Right kidney (tissue), 9 donors: Measurements from ENCODE around the gene FAU.
"Not testable (repeated sequence)": the region's sequence is repeated elsewhere in the genome, so short reads cannot be mapped to it uniquely, and the experiment has no call there.

ENCODE experiments used
- DNase-seq: peaks from one replicate; pipeline ENCODE4 v3.0.0-alpha.2; 2016
- long read RNA-seq, 8 donors: transcript quantifications; one replicate each; lab custom pipeline, GENCODE V29; 2026

FAU gene
- long read RNA-seq, donor 1, transcript FAU-207 (5 exons, 847 nt) = major isoform, 1,026 of 1,352 reads
- long read RNA-seq, donor 1, transcript FAU-208 (1 exons, 1,484 nt) = minor isoform, 30 of 1,352 reads
- long read RNA-seq, donor 1, transcript FAU-202 (3 exons, 533 nt) = minor isoform, 15 of 1,352 reads
- long read RNA-seq, donor 1, transcript FAU-209 (4 exons, 697 nt) = minor isoform, 60 of 1,352 reads
- long read RNA-seq, donor 1, partial matches to known transcripts = 99 of 1,352 reads
- long read RNA-seq, donor 1, other reads (novel, unspliced or antisense) = 120 of 1,352 reads
- long read RNA-seq, donor 2, transcript FAU-209 (4 exons, 697 nt) = minor isoform, 51 of 825 reads
- long read RNA-seq, donor 2, transcript FAU-202 (3 exons, 533 nt) = minor isoform, 5 of 825 reads
- long read RNA-seq, donor 2, transcript FAU-207 (5 exons, 847 nt) = major isoform, 598 of 825 reads
- long read RNA-seq, donor 2, transcript FAU-208 (1 exons, 1,484 nt) = minor isoform, 30 of 825 reads
- long read RNA-seq, donor 2, partial matches to known transcripts = 67 of 825 reads
- long read RNA-seq, donor 2, other reads (novel, unspliced or antisense) = 72 of 825 reads
- long read RNA-seq, donor 3, transcript FAU-202 (3 exons, 533 nt) = minor isoform, 7 of 412 reads
- long read RNA-seq, donor 3, transcript FAU-207 (5 exons, 847 nt) = major isoform, 296 of 412 reads
- long read RNA-seq, donor 3, transcript FAU-209 (4 exons, 697 nt) = minor isoform, 28 of 412 reads
- long read RNA-seq, donor 3, transcript FAU-208 (1 exons, 1,484 nt) = minor isoform, 14 of 412 reads
- long read RNA-seq, donor 3, partial matches to known transcripts = 40 of 412 reads
- long read RNA-seq, donor 3, other reads (novel, unspliced or antisense) = 26 of 412 reads
- long read RNA-seq, donor 4, transcript FAU-202 (3 exons, 533 nt) = minor isoform, 5 of 668 reads
- long read RNA-seq, donor 4, transcript FAU-208 (1 exons, 1,484 nt) = minor isoform, 13 of 668 reads
- long read RNA-seq, donor 4, transcript FAU-207 (5 exons, 847 nt) = major isoform, 490 of 668 reads
- long read RNA-seq, donor 4, transcript FAU-209 (4 exons, 697 nt) = minor isoform, 39 of 668 reads
- long read RNA-seq, donor 4, partial matches to known transcripts = 53 of 668 reads
- long read RNA-seq, donor 4, other reads (novel, unspliced or antisense) = 66 of 668 reads
- long read RNA-seq, donor 5, transcript FAU-207 (5 exons, 847 nt) = major isoform, 665 of 874 reads
- long read RNA-seq, donor 5, transcript FAU-209 (4 exons, 697 nt) = minor isoform, 44 of 874 reads
- long read RNA-seq, donor 5, transcript FAU-208 (1 exons, 1,484 nt) = minor isoform, 18 of 874 reads
- long read RNA-seq, donor 5, transcript FAU-202 (3 exons, 533 nt) = minor isoform, 9 of 874 reads
- long read RNA-seq, donor 5, partial matches to known transcripts = 61 of 874 reads
- long read RNA-seq, donor 5, other reads (novel, unspliced or antisense) = 74 of 874 reads
- long read RNA-seq, donor 6, transcript FAU-207 (5 exons, 847 nt) = major isoform, 527 of 781 reads
- long read RNA-seq, donor 6, transcript FAU-209 (4 exons, 697 nt) = minor isoform, 56 of 781 reads
- long read RNA-seq, donor 6, transcript FAU-202 (3 exons, 533 nt) = minor isoform, 6 of 781 reads
- long read RNA-seq, donor 6, transcript FAU-208 (1 exons, 1,484 nt) = minor isoform, 32 of 781 reads
- long read RNA-seq, donor 6, partial matches to known transcripts = 100 of 781 reads
- long read RNA-seq, donor 6, other reads (novel, unspliced or antisense) = 58 of 781 reads
- long read RNA-seq, donor 7, transcript FAU-209 (4 exons, 697 nt) = minor isoform, 73 of 1,218 reads
- long read RNA-seq, donor 7, transcript FAU-202 (3 exons, 533 nt) = minor isoform, 15 of 1,218 reads
- long read RNA-seq, donor 7, transcript FAU-208 (1 exons, 1,484 nt) = minor isoform, 51 of 1,218 reads
- long read RNA-seq, donor 7, transcript FAU-207 (5 exons, 847 nt) = major isoform, 854 of 1,218 reads
- long read RNA-seq, donor 7, partial matches to known transcripts = 115 of 1,218 reads
- long read RNA-seq, donor 7, other reads (novel, unspliced or antisense) = 109 of 1,218 reads
- long read RNA-seq, donor 8, transcript FAU-207 (5 exons, 847 nt) = major isoform, 503 of 655 reads
- long read RNA-seq, donor 8, transcript FAU-208 (1 exons, 1,484 nt) = minor isoform, 8 of 655 reads
- long read RNA-seq, donor 8, transcript FAU-209 (4 exons, 697 nt) = minor isoform, 43 of 655 reads
- long read RNA-seq, donor 8, partial matches to known transcripts = 62 of 655 reads
- long read RNA-seq, donor 8, other reads (novel, unspliced or antisense) = 37 of 655 reads

DNA sequence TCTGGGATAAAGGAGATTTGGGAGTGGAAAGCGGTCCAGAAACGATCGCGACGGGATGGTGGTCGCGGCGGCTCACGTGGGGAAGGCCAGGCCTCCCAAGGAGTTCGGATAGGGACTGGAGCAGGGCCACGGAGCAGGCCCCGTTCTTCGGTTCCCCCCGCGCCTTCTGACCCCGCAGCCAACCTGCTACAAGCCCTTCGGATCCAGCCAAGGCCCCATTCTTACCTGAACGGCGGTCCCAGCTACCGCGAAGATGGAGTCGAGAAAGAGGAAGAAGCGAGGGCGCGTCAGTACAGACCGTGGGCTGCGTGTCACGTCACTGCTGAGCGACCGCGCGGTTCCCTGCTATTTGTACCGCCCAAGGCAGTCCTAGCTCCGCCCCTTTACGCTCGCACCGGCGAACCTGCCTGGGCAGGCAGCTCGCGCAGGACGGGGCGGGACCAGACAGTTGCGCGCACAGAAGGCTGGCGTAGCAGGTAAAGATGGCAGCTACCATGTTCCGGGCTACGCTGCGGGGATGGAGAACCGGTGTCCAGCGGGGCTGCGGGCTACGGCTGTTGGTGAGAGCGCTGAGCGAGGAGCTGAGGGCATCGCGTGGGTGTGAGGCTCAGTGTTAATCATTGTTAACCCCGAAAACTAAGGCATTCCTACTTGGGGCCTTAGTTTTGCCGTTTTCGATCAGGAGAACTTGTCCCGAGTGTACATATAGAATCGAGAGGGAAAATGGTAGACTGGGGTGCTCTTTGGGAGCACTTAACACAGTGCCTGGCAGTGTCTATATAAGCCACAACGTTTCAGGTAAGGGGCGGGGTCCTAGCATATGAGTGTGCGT is at the start of gene FAU, which contains the start of gene MRPL49:
TSS of gene FAU (minus strand) at position 270 of the 832 bp plus-strand sequence. CDS start 321 bp downstream, outside the sequence.
TSS of gene MRPL49 (plus strand) at position 457 of the 832 bp plus-strand sequence. CDS start at position 483, 26 bp downstream.
- peak; percentile 88 for DNase-seq

GRCh38 chr11:65170058-65170534 is 48.2 kb upstream of the FAU start, which contains the start of gene SPDYC:
Gene SPDYC (plus strand): TSS chr11:65170233. CDS start chr11:65171358, 1,125 bp downstream.
- no peak for DNase-seq

DNA sequence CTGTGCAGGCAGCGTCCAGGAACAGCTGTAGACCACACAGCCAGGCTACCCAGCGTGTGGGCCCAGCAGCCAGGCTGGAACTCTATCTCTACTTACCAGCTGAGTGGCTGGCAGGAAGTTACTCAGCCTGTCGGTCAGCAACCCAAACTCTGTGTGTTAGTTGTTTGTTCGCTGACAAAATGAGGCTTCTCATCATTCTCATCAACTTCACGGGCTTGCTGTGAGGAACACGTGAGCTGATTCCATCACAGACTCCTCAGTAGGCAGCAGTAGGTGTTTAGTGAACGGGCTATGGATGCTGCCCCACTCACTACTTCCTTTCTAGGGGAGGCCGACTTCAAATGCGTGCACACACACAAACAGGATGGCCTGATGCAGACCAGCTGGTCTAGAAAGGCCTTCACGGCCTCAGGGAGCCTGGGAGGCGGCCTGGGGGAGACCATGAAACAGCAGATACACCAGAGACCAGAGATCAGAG is 47.3 kb upstream of the FAU start:
- DNase-seq = no peak

DNA sequence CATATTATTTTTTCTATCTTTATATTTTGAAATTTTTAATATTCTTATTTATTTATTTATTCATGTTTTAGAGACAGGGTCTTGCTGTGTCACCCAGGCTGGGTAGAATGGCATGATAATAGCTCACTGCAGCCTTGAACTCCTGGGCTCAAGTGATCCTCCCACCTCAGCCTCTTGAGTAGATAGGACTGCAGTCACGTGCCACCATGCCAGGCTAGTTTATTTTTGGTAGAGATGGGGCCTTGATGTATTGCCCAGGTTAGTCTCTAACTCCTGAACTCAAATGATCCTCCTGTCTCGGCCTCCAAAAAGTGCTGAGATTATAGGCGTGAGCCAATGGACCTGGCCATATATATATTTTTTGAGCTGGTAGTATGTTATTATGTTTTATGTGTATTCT is 45.7 kb upstream of the FAU start:
- DNase-seq = no peak

DNA sequence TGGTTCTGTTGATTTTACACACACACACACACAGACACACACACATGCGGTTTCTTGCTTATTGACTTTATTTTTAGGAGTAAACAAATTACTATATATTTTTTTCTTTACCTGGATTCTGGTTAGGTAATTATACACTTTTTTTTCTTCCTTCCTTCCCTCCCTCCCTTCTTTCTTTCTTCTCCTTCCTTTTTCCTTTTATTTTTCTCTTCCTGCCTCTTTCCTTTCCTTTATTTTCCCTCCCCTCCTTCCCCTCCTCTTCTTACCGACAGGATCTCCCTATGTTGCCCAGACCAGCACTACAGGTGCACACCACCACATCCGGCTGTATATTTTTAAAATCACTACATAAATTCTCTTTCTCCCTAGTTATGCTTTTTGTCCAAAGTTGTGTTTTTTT is 45.0 kb upstream of the FAU start:
- DNase-seq = no peak

DNA sequence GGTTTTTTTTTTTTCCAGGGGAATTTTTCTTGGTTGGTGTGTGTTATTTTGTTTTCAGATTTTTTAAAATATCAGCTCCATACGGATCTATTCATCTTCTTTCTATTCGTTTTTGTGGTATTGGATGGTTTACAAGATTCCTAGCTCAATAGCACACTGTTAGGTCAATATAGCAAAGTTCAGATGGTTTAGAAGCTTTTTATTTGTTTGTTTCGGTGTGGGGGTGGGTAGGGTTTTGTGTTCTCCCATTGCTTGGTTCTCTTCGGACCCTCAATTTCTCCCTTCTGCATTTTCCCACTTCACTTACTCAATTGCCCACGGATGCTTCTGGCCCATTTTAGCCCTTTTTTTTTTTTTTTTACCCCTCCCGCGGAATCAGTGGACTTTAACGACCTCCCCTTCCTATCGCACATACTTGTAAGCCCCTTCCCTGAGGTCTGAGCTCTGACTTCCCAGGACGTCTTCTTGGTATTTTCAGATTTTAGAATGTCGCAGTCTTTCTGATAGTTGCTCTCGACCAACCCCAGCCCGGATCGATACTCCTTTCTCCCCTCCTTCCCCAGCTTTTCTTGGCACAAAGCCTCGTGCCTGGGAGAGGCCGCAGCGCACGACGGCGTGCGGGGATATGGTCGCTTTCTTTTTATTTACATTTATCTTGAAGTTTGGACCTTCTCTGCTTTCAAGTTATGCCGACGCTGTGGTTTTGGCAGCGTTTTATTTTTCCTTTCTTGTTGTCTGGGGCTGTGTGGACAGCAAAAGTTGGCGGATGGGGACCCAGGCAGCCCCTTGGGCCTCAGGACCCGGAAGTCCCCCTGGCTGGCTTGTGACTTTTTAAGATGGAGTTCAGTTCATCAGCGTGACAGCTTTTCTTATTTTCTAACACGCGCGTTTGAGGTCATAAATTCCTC is 43.7 kb upstream of the FAU start:
- peak; percentile 41 for DNase-seq

- DNase-seq = no peak
These were observed 41.8 kb upstream of the FAU start for GRCh38 chr11:65163684-65164083.

DNA sequence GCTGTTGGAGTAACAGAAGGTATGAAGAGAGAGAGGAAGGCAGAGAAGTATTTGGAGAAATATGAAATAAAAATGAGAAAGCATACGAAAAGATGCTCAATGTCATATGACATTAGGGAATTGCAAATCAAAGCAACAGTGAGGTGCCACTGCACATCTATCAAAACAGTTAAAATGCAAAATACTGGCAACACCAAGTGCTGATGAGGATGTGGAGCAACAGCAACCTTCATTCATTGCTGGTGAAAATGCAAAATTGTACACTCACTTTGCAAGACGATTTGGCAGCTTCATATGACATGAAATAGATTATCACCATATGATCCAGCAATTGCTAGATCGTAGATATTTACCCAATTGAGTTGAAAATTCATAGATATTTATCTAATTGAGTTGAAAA is 38.7 kb upstream of the FAU start:
- no peak for DNase-seq

DNA sequence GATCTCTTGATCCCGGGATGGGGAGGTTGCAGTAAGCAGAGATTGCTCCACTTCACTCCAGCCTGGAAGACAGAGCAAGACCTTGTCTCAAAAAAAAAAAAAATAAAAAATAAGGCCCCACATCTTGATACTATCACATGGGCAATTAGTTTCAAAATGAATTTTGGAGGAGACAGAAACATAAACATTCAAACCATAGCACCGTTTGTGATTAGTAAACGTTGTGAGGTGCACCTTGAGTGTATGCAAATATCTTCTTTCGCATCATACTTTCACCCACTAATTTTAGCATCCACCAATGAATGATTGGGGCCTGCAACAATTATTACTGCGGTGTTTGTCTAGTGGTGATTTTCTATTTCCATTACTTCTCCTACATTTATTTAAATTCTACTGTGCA is 37.1 kb upstream of the FAU start:
- no peak for DNase-seq

DNA sequence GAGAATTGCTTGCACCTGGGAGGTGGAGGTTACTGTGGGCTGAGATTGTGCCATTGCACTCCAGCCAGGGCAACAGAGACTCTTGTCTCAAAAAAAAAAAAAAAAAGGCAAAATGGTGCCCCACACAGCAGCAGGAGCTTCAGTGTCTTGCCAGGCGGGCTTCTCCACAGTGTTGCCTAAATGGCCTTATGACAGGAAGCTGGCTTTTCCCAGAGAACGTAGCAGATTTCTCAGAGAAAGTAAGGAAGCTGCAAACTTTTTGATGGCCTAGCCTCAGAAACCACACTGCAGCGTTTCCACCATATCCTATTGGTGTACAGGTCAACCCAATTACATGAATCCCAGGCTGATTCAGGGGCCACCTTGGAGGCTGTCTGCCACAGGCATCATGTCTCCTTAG is 35.4 kb upstream of the FAU start:
- DNase-seq = no peak

DNA sequence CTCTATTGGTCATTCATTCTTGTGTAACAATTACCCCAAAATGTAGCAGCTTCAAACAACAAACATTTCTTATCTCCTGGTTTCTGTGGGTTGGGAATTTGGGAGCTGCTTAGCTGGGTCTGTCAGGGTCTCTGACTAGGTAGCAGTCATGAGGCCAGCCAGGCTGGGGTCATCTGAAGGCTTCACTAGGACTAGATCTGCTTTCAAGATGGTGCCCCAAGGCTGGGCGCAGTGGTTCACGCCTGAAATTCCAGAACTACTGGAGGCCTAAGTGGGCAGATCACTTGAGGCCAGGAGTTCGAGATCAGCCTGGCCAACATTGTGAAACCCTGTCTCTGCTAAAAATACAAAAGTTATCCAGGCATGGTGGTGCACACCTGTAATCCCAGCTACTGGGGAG is 35.0 kb upstream of the FAU start:
- no peak for DNase-seq

DNA sequence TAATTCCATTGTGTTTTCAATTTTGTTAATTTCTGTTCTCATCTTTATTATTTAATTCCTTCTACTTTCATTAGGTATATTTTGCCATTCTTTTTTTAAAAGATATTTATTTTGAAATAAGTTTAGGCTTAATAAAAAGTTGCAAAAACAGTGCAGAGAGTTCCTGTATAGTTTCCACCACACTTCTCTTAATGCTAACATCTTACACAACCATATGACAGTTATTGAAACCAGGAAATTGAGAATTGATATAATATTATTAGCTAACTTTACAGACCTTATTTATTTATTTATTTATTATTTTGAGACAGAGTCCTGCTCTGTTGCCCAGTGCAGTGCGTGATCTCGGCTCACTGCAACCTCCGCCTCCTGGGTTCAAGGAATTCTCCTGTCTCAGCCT is 34.3 kb upstream of the FAU start:
- no peak for DNase-seq

GRCh38 chr11:65152122-65152521 is 30.2 kb upstream of the FAU start:
- DNase-seq = no peak

DNA sequence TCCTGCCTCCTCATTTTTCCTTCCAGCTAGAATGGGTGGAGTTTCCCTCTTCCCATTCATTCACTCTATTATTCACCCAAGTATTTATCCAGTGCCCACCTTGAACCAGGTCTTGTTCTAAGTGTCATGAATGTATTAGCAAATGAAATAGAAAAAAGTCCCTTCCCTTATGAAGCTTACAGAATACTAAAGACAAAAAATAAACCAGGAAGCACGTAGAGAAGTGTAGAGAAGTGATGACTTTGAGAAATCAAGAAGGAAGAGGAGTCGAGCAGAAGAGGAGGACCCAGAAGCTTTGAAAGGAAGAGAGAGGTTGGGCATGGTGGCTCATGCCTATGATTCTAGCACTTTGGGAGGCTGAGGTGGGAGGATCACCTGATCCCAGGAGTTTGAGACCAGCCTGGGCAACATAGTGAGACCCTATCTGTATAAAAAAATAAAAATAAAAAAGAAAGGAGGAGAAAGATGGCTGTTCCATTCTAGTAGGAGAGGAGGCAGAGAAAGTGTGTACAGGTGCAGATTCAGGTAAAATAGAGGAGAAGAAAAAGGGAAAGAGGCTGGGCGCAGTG is 29.5 kb upstream of the FAU start:
- no peak for DNase-seq

- DNase-seq = peak; percentile 53
These were observed 28.8 kb upstream of the FAU start for GRCh38 chr11:65150509-65151299.

DNA sequence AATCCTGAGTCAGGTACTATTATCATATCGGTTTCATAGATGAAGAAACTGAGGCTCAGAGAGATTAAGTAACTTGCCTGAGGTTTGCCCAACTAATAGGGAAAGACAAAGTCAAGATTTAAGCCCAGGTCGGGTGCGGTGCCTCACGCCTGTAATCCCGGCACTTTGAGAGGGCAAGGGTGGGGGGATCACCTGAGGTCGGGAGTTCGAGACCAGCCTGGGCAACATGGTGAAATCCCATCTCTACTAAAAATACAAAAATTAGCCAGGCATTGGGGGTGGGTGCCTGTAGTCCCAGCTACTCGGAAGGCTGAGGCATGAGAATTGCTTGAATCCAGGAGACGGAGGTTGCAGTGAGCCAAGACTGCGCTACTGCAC is 28.2 kb upstream of the FAU start:
- not testable (repeated sequence) for DNase-seq
